ENCODE data around the gene RNU7-1. TPM values are rescaled to one million over a fixed set of nuclear protein-coding genes. Genes with fewer than 3 reads are reported as not detected.

Gene RNU7-1
- total and polyA plus RNA-seq, 12 donors: not detected

DNA sequence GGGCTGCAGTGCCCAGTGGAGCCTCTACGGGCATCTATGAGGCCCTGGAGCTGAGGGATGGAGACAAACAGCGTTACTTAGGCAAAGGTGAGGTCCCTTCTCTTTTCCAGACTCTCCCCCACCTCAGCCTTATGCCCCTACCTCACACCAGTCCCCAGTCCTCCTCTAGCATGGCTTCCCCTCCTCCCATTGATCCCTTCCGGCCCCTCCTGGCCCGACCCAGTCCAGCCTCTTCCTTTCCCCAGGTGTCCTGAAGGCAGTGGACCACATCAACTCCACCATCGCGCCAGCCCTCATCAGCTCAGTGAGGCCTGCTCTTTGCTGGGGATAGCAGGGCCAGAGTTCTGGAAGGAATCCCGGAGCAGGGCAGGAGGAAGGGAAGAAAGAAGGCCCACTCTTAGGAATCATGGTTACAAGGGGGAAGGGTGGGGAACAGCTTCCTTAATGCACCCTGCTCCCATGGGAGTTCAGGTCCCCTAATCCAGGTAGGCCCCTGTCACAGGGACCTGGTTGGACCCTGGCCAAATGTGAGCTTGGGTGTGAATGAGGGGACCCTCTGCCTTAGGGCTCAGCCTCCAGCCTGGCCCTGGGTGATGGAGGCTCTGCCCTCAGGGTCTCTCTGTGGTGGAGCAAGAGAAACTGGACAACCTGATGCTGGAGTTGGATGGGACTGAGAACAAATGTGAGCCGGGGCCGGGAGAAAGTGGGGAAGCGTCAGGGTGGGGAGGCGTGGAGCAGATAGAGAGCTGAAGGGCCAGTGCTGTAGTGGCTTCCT, 27.0 kb upstream of the RNU7-1 start:
- no peaks in the 10 kb centered on the region for H3K27me3 ChIP-seq
- peaks cover 6 to 12% of the 10 kb centered on the region in 2 donors for H3K4me1 ChIP-seq (replicated peaks in 1 of 2)
- TF ChIP-seq, protein P1, sequence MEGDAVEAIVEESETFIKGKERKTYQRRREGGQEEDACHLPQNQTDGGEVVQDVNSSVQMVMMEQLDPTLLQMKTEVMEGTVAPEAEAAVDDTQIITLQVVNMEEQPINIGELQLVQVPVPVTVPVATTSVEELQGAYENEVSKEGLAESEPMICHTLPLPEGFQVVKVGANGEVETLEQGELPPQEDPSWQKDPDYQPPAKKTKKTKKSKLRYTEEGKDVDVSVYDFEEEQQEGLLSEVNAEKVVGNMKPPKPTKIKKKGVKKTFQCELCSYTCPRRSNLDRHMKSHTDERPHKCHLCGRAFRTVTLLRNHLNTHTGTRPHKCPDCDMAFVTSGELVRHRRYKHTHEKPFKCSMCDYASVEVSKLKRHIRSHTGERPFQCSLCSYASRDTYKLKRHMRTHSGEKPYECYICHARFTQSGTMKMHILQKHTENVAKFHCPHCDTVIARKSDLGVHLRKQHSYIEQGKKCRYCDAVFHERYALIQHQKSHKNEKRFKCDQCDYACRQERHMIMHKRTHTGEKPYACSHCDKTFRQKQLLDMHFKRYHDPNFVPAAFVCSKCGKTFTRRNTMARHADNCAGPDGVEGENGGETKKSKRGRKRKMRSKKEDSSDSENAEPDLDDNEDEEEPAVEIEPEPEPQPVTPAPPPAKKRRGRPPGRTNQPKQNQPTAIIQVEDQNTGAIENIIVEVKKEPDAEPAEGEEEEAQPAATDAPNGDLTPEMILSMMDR (IDR thresholded peaks at IDR 0.05): no peak
- no peak for TF ChIP-seq POLR2A (IDR thresholded peaks at IDR 0.05)
- peaks cover 0 to 5% of the 10 kb centered on the region in 2 donors for H3K36me3 ChIP-seq (replicated peaks in 1 of 2)
- no peak overlapping the region for H3K27ac ChIP-seq
- WGBS, 4 donors: 92 to 97% (median 94%) methylated on average over 11 of the region's 11 CpGs
- intact Hi-C loops (cut with DNase I): no loop called here
- H3K9me3 ChIP-seq (replicated peaks in 1 of 3): no peaks in the 10 kb centered on the region
- H3K4me3 ChIP-seq: no peak overlapping the region
- no peak for DNase-seq

DNA sequence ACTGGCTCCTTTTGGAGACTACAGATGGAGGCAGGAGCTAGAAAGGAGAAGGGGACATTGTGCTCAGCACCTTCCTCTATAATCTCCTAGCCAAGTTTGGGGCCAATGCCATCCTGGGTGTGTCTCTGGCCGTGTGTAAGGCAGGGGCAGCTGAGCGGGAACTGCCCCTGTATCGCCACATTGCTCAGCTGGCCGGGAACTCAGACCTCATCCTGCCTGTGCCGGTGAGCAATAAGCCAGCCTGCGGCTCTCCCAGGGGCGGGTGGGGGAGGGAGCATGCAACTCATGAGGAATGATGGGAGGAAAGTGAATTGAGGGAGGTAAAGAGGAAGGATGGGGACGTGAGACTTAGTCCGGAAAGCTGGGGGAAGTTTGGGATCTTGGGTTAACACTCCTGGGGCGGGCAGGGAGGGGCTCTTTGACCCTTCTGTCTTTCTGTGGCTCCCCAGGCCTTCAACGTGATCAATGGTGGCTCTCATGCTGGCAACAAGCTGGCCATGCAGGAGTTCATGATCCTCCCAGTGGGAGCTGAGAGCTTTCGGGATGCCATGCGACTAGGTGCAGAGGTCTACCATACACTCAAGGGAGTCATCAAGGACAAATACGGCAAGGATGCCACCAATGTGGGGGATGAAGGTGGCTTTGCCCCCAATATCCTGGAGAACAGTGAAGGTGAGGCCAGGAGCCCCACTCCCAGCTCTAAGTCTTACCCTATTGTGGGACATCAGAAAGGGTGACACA, 26.0 kb upstream of the RNU7-1 start:
- Histone ChIP-seq H3K9me3 (replicated peaks in 1 of 3) (no peaks in the 10 kb centered on the region), H3K4me3 (no peak overlapping the region), H3K27me3 (no peaks in the 10 kb centered on the region), H3K36me3 (replicated peaks in 1 of 2) (peaks cover 0 to 5% of the 10 kb centered on the region in 2 donors), H3K27ac (no peak overlapping the region), H3K4me1 (replicated peaks in 1 of 2) (peaks cover 6 to 12% of the 10 kb centered on the region in 2 donors)
- no peak for DNase-seq
- no peak for TF ChIP-seq POLR2A (IDR thresholded peaks at IDR 0.05)
- TF ChIP-seq, protein P1 (IDR thresholded peaks at IDR 0.05): no peak
- intact Hi-C loops (cut with DNase I): no loop called here
- 82 to 90% (median 86%) methylated on average over 10 to 14 of the region's 14 CpGs for WGBS, 4 donors

DNA sequence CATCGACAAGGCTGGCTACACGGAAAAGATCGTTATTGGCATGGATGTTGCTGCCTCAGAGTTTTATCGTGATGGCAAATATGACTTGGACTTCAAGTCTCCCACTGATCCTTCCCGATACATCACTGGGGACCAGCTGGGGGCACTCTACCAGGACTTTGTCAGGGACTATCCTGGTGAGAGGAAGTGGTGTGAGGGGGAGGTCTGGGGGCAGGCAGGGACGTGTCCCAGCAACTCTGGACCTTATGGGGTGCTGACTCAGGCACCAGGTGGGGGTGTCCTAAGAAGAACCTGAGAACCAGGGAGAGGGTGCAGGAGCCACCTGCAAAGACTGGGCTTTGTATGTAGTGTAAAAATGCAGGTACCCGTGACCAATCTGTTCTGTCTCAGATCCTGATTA, 24.0 kb upstream of the RNU7-1 start:
- no peak for TF ChIP-seq POLR2A (IDR thresholded peaks at IDR 0.05)
- TF ChIP-seq, protein P1 (IDR thresholded peaks at IDR 0.05): no peak
- WGBS, 4 donors: 69 to 82% (median 75%) methylated on average over 7 of the region's 7 CpGs
- Histone ChIP-seq H3K4me1 (replicated peaks in 1 of 2) (peaks cover 12 to 16% of the 10 kb centered on the region in 2 donors), H3K9me3 (replicated peaks in 1 of 3) (no peaks in the 10 kb centered on the region), H3K4me3 (no peak overlapping the region), H3K27me3 (no peaks in the 10 kb centered on the region), H3K27ac (no peak overlapping the region), H3K36me3 (replicated peaks in 1 of 2) (peaks cover 0 to 5% of the 10 kb centered on the region in 2 donors)
- intact Hi-C loops (cut with DNase I): no loop called here
- no peak for DNase-seq

DNA sequence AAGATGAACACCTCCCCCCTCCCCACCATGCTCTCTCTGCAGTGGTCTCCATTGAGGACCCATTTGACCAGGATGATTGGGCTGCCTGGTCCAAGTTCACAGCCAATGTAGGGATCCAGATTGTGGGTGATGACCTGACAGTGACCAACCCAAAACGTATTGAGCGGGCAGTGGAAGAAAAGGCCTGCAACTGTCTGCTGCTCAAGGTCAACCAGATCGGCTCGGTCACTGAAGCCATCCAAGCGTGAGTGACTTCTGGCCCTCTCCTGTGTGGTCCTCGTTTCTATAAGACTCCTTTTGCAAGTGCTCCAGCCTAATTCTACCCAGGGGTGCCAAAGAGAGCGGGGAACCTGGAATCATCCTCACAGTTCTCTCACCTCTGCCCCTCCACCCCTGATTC, 22.1 kb upstream of the RNU7-1 start:
- H3K9me3 ChIP-seq (replicated peaks in 1 of 3): no peaks in the 10 kb centered on the region
- H3K27me3 ChIP-seq: no peaks in the 10 kb centered on the region
- WGBS, 4 donors: 61 to 72% (median 65%) methylated on average over 7 of the region's 7 CpGs
- TF ChIP-seq, protein P1 (IDR thresholded peaks at IDR 0.05): no peak
- TF ChIP-seq POLR2A (IDR thresholded peaks at IDR 0.05): no peak
- DNase-seq: no peak
- intact Hi-C loops (cut with DNase I): no loop called here
- H3K4me3 ChIP-seq: no peak overlapping the region
- peaks cover 25 to 29% of the 10 kb centered on the region in 2 donors for H3K4me1 ChIP-seq (replicated peaks in 1 of 2)
- H3K27ac ChIP-seq: no peak overlapping the region
- peaks cover 0 to 4% of the 10 kb centered on the region in 2 donors for H3K36me3 ChIP-seq (replicated peaks in 1 of 2)
